Head of caudate nucleus (tissue), 42 donors: Measurements from ENCODE around the gene RIMBP3B.
A peak's percentile ranks its signal among the peaks of the same experiment; 100 is the strongest.
"Not testable (repeated sequence)": the region's sequence is repeated elsewhere in the genome, so short reads cannot be mapped to it uniquely, and the experiment has no call there.

Experiments used
- DNase-seq, 42 donors: peaks; one replicate each; pipeline versions ENCODE4 v3.0.0 to v3.0.0-alpha.2; 2020 to 2021; ENCODE audit warnings: mixed read lengths in 7 of 42
- intact Hi-C: fragments of 100-400 bp; cut with DNase I; formaldehyde crosslinking; loops from one replicate; pipeline ENCODE4 v1.15.0; 2022

The RIMBP3B gene

GRCh38 chr22:21416375-21416774 lies 32.8 kb downstream of the RIMBP3B start:
- intact Hi-C loops, result not testable (repeated sequence)
- peak in 1 of 42 donors; percentile 15 for DNase-seq

GRCh38 chr22:21417227-21417746 lies 33.7 kb downstream of the RIMBP3B start, which contains the start of gene HIC2:
Gene HIC2 (plus strand): TSS chr22:21417371. CDS start chr22:21442832, 25,461 bp downstream.
- intact Hi-C loops, result not testable (repeated sequence)
- peak in 14 of 42 donors; percentile 1 to 45 (median 20) for DNase-seq

GRCh38 chr22:21417853-21418252 lies 34.3 kb downstream of the RIMBP3B start:
- intact Hi-C loops, result not testable (repeated sequence)
- DNase-seq, result peak in 27 of 42 donors; percentile 1 to 56 (median 19)

- intact Hi-C loops, result not testable (repeated sequence)
- peak in 7 of 42 donors; percentile 1 to 32 (median 10) for DNase-seq
These were observed 35.6 kb downstream of the RIMBP3B start for GRCh38 chr22:21418974-21419638.

GRCh38 chr22:21420180-21420763 lies 36.7 kb downstream of the RIMBP3B start:
- intact Hi-C loops, result not testable (repeated sequence)
- peak in 5 of 42 donors; percentile 1 to 33 (median 5) for DNase-seq

- peak in 1 of 42 donors; percentile 7 for DNase-seq
- intact Hi-C loops, result not testable (repeated sequence)
These were observed 40.6 kb downstream of the RIMBP3B start for GRCh38 chr22:21424084-21424709.

GRCh38 chr22:21434378-21435233 lies 51.1 kb downstream of the RIMBP3B start:
- intact Hi-C loops, DNase-seq: not testable (repeated sequence)

GRCh38 chr22:21435998-21436810 lies 52.7 kb downstream of the RIMBP3B start:
- intact Hi-C loops, result not testable (repeated sequence)
- peak in 9 of 42 donors; percentile 5 to 33 (median 14) for DNase-seq

- peak in 10 of 42 donors; percentile 0 to 31 (median 10) for DNase-seq
- intact Hi-C loops, result not testable (repeated sequence)
These were observed 54.5 kb downstream of the RIMBP3B start for GRCh38 chr22:21438013-21438412.
